OCI-LY1 (cell line): Measurements from ENCODE around the gene NAV3.

Experiments
- H2AFZ ChIP-seq: fragments of 200-600 bp; sonication (generic), shearing (Covaris generic); 2 replicates; pipeline ENCODE4 v1.6.0; 2014; ENCODE audit warnings: antibody characterized with exemption, mild to moderate bottlenecking, low read length
- H3F3A ChIP-seq: fragments of 200-600 bp; sonication (generic), shearing (Covaris generic); 2 replicates; pipeline ENCODE4 v1.6.0; 2014; ENCODE audit warnings: mild to moderate bottlenecking, antibody characterized with exemption, low read length, moderate library complexity; ENCODE audit not compliant: insufficient read depth
- H3K27ac ChIP-seq: fragments of 200-600 bp; sonication (generic); 2 replicates; pipeline ENCODE4 v1.5.1; 2014; ENCODE audit warnings: low read length, mixed run types, mild to moderate bottlenecking, low read depth; ENCODE audit not compliant: poor library complexity, severe bottlenecking
- H3K27me3 ChIP-seq: fragments of 200-600 bp; sonication (generic); 2 replicates; pipeline ENCODE4 v1.6.0; 2014; ENCODE audit warnings: antibody characterized with exemption, mild to moderate bottlenecking, low read length, moderate library complexity; ENCODE audit not compliant: insufficient read depth
- H3K36me3 ChIP-seq: fragments of 200-600 bp; sonication (generic); 2 replicates; pipeline ENCODE4 v1.6.1; 2014; ENCODE audit warnings: mild to moderate bottlenecking, antibody characterized with exemption, low read length, moderate library complexity, mixed read lengths; ENCODE audit not compliant: insufficient read depth
- H3K4me1 ChIP-seq: fragments of 200-600 bp; sonication (generic); 2 replicates; pipeline ENCODE4 v1.5.1; 2014; ENCODE audit warnings: mild to moderate bottlenecking, low read length, moderate library complexity; ENCODE audit not compliant: insufficient read depth, severe bottlenecking
- H3K4me2 ChIP-seq: fragments of 200-600 bp; sonication (generic), shearing (Covaris generic); 2 replicates; pipeline ENCODE4 v1.6.1; 2014; ENCODE audit warnings: low read length
- H3K4me3 ChIP-seq: fragments of 200-600 bp; sonication (generic); 2 replicates; pipeline ENCODE4 v1.5.1; 2014; ENCODE audit warnings: low read length, low read depth, mild to moderate bottlenecking, mixed read lengths; ENCODE audit not compliant: poor library complexity, severe bottlenecking
- H3K79me2 ChIP-seq: fragments of 200-600 bp; shearing (Covaris generic); 2 replicates; pipeline ENCODE4 v1.6.1; 2016; ENCODE audit warnings: mixed run types, low read length, mixed read lengths; ENCODE audit not compliant: insufficient read depth
- H3K9ac ChIP-seq: fragments of 200-600 bp; sonication (generic), shearing (Covaris generic); 2 replicates; pipeline ENCODE4 v1.6.1; 2014; ENCODE audit warnings: mild to moderate bottlenecking, low read length, mixed read lengths
- H3K9me2 ChIP-seq: fragments of 200-600 bp; sonication (generic), shearing (Covaris generic); 2 replicates; pipeline ENCODE4 v1.6.1; 2014; ENCODE audit warnings: low read depth, mild to moderate bottlenecking, low read length, mixed read lengths
- H3K9me3 ChIP-seq: fragments of 200-600 bp; shearing (Covaris generic); 2 replicates; pipeline ENCODE4 v1.6.1; 2014; ENCODE audit warnings: low read length, mixed read lengths
- H4K20me1 ChIP-seq: fragments of 200-600 bp; sonication (generic), shearing (Covaris generic); 2 replicates; pipeline ENCODE4 v1.6.0; 2016; ENCODE audit warnings: mild to moderate bottlenecking, low read length; ENCODE audit not compliant: insufficient read depth
- CTCF ChIP-seq: fragments of 200-600 bp; sonication (generic), shearing (Covaris generic); IDR thresholded peaks from 2 replicates; pipeline ENCODE4 v1.5.1; 2017; ENCODE audit warnings: mild to moderate bottlenecking, antibody characterized with exemption, low read length, moderate library complexity, mixed read lengths
- EZH2 ChIP-seq: fragments of 200-600 bp; sonication (generic), shearing (Covaris generic); IDR thresholded peaks from 2 replicates; pipeline ENCODE4 v1.8.0; 2017; ENCODE audit warnings: borderline replicate concordance, mixed run types, mild to moderate bottlenecking, antibody characterized with exemption, low read length, moderate library complexity, mixed read lengths

NAV3 gene

GRCh38 chr12:78002878-78003277 is 172.2 kb downstream of the NAV3 start:
- TF ChIP-seq CTCF (no peak), EZH2 (no peak)
- no peaks in the 10 kb centered on the region for H3F3A ChIP-seq

GRCh38 chr12:78004249-78005093 is 173.8 kb downstream of the NAV3 start:
- Histone ChIP-seq H3K4me3 (no peak overlapping the region), H3F3A (no peaks in the 10 kb centered on the region), H3K9me2 (no peaks in the 10 kb centered on the region), H3K36me3 (no peaks in the 10 kb centered on the region), H3K4me2 (no peak overlapping the region), H3K9ac (no peak overlapping the region), H3K27ac (no peak overlapping the region), H3K4me1 (peaks cover 13% of the 10 kb centered on the region), H3K9me3 (no peaks in the 10 kb centered on the region), H3K79me2 (no peaks in the 10 kb centered on the region), H4K20me1 (no peaks in the 10 kb centered on the region), H2AFZ (no peak overlapping the region), H3K27me3 (no peaks in the 10 kb centered on the region)
- no peak for TF ChIP-seq CTCF
- no peak for TF ChIP-seq EZH2

More at GRCh38 chr12:78002878-78003277, 172.2 kb downstream of the NAV3 start:
- Histone ChIP-seq H2AFZ (no peak overlapping the region), H3K9ac (no peak overlapping the region), H3K4me3 (no peak overlapping the region), H3K4me2 (no peak overlapping the region), H3K79me2 (no peaks in the 10 kb centered on the region), H3K9me2 (no peaks in the 10 kb centered on the region), H3K9me3 (no peaks in the 10 kb centered on the region), H3K36me3 (no peaks in the 10 kb centered on the region), H3K4me1 (peaks cover 22% of the 10 kb centered on the region), H3K27me3 (no peaks in the 10 kb centered on the region), H3K27ac (no peak overlapping the region), H4K20me1 (no peaks in the 10 kb centered on the region)

GRCh38 chr12:78005094-78005492 is 174.4 kb downstream of the NAV3 start:
- H4K20me1 ChIP-seq: no peaks in the 10 kb centered on the region
- no peak overlapping the region for H3K4me3 ChIP-seq
- no peaks in the 10 kb centered on the region for H3K36me3 ChIP-seq
- H3K9me2 ChIP-seq: no peaks in the 10 kb centered on the region
- H3K4me2 ChIP-seq: no peak overlapping the region
- H3K27me3 ChIP-seq: no peaks in the 10 kb centered on the region
- no peaks in the 10 kb centered on the region for H3K9me3 ChIP-seq
- H2AFZ ChIP-seq: no peak overlapping the region
- peaks cover 7% of the 10 kb centered on the region for H3K4me1 ChIP-seq
- TF ChIP-seq CTCF (no peak), EZH2 (no peak)
- no peak overlapping the region for H3K27ac ChIP-seq
- no peaks in the 10 kb centered on the region for H3F3A ChIP-seq
- no peak overlapping the region for H3K9ac ChIP-seq
- no peaks in the 10 kb centered on the region for H3K79me2 ChIP-seq
